NCI-H1417 (cell line): ENCODE data around the gene ZNF431.
"Not testable (repeated sequence)": the region's sequence is repeated elsewhere in the genome, so short reads cannot be mapped to it uniquely, and the experiment has no call there.

Experiments
- DNase-seq, 3 experiments: peaks; one replicate each; lab custom pipeline; 2025; lab: John Stamatoyannopoulos, UW

Gene ZNF431

DNA sequence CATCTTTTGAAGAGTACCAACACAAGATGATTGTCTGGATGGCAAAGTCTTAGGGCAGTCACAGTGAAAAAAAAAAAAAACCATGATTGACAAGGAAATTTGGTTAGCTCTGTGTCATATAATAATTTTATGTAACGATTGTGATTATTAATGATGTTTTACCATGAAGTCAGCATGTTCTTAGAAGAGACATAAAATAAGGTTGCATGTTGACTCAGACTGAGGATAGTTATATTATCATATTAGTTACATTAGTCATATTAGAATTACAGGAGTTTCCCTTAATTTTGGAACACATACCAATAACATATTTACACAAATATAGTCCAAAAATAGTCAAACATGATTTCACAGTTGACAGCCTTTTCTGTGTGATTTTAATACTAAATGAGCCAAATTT, 5.7 kb downstream of the ZNF431 start:
- DNase-seq: no peak

DNA sequence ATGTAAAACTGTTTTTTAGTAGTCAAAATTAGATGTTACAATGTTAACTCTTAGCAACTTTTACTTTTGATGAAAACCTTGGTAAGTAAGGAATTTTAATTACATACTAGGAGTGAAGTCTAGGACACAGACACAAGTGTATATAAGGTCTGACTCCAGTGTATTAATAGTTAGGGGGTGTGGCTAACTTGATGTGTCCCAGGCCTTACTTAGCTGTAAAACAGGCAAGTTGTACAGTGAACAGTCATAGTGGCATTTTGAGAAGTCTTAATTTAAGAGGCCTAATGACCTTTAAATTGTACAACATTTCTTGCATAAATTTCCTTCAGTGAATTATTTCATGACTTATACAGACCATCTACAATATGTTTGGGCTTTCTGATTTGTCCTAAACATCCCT, 6.8 kb downstream of the ZNF431 start:
- no peak for DNase-seq

DNA sequence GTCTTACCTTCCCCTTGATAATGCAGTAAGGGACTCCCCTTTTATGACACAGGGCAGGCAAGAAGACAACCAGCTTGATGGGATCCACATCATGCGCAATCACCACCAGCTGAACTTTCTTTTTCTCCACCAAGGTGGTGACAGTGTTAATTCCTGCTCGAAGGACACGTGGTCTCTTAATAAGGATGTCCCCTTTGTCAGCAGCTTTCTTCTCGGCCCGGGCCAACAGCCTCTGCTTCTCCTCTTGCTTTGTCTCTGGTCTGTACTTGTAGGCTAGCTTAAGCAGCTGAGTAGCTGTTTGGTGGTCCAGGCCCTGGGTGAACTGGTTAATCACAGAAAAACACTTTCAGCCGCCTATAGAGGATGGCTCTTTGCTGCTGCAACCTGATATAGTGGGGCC, 8.0 kb downstream of the ZNF431 start:
- no peak for DNase-seq

DNA sequence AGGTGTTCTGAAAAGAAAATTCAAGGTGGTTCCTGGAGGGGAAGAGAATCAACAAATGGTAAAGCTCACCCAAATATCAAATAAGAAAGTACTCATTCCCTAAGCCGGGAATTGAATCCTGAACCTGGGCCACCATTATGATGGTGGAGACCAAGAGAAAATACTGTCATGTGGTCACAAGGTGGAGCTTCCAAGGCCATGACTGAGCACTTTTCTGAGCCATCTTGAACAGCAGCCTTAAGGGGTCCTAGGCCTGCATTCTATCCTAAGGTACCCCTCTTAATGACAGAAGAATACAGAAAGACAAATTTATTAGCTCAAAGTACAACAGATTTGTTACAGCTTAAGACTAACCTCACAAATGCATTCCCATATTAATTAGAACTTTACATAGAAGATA, 9.6 kb downstream of the ZNF431 start:
- no peak for DNase-seq

DNA sequence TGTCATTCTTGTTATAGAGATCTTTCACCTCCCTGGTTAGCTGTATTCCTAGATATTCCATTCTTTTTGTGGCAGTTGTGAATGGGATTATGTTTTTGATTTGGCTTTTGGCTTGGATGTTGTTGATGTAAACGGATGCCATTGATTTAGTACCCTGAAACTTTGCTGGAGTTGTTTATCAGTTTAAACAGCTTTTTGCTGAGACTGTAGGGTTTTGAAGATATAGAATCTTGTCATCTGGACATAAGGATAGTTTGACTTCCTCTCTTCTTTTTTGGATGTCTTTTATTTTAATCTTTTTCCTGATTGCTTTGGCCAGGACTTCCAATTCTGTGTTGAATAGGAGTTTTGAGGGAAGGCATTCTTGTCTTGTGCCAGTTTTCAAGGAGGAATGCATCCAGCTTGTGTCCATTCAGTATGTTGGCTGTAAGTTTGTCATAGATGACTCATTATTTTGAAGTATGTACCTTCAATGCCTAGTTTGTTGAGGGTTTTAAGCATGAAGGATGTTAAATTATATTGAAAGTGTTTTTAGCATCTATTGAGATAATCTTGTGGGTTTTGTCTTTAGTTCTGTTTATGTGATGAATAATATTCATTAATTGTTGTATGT, 16.8 kb downstream of the ZNF431 start:
- DNase-seq: no peak

DNA sequence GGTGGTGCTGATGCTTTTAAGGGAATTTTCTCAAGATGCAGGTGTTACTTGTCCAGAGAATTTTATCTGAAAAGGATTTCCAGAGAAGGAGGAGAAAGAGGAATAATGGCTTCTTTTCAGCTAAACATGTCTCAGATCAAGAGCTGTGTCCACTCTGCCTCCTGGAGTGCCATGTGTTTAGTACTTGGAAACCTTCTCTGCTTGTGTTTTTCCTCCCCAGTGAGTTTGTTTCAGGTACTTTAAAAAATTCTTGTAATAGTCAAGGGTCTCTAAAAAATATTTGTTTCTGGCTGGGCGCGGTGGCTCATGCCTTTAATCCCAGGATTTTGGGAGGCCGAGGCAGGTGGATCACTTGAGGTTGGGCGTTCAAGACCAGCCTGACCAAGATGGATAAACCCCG, 22.7 kb downstream of the ZNF431 start:
- DNase-seq: no peak

DNA sequence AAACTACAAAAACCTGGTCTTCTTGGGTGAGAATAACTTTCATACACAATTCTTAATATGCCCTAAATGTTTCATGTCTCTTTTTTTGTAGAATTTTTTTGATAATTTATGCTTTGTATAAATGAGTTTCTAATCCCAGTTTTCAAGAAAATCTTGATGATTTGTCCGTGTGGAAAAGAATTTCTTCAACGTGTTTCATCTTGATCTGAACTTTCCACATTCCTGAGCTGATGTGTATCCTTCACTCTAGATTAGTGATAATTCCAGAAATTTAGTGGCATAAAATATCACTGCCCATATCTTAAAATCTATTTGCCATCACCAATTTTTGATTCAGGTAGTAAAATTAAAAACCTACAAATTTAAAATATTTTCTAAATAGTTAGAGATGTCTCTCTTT, 24.6 kb downstream of the ZNF431 start:
- no peak for DNase-seq

DNA sequence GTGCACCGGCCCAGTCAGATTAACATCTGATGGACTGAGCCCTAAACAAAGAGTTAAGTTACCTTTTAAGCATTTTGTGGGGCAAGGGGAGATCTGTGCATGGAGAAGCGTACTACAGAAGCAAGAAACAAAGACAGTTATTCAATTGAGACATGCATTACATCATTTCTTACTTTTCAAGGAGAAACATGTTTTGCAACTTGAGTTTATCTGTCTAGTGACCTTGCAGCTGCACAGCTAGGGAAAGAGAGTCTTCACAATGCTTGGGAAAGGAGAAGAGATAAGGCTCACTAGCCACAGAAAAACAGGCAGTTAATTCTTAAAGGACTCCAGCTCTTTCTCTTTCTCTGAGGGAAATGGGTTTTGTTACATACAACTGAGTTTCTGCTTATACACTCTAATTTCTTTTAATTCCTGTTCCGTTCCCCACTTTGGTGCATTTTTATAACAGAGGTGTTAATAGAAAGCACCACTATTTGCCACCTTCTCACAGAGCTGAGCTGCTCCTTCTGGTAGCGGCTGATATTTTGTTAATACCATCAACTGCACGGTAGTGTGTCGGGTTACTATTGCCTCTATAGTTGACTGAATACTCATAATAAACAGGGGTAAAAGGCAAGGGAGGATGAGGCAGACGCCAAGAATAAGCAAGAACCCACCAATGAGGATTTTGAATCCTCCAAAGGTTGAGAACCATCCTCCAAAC, 55.9 kb downstream of the ZNF431 start:
- DNase-seq: no peak

DNA sequence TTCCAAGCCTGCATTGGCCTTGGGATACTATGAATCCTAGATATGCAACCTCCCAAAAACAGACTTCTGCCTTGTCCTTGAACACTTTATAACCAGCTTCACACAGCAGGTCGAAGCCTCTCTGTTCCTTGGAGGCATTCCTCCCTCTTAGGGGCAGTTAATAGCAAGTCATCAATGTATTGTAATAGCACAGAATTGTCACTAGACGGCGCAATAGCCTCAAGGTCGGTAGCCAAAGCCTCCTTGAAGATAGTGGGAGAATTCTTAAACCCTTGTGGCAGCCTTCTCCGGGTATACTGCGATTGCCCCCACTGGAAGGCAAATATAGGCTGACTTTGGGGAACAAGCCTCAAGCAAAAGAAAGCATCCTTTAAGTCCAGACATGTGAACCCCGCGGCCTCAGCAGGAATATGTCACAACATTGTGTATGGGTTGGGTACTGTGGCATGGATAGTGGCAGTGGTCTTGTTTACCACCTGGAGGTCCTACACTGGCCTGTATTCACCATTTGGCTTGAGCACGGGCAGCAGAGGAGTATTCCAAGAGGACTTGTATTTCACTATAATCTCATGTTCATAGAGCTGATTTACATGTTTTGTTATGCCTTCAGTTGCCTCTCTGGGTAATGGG, 61.1 kb downstream of the ZNF431 start:
- DNase-seq: peak; percentile 12 to 68 (median 31)

DNA sequence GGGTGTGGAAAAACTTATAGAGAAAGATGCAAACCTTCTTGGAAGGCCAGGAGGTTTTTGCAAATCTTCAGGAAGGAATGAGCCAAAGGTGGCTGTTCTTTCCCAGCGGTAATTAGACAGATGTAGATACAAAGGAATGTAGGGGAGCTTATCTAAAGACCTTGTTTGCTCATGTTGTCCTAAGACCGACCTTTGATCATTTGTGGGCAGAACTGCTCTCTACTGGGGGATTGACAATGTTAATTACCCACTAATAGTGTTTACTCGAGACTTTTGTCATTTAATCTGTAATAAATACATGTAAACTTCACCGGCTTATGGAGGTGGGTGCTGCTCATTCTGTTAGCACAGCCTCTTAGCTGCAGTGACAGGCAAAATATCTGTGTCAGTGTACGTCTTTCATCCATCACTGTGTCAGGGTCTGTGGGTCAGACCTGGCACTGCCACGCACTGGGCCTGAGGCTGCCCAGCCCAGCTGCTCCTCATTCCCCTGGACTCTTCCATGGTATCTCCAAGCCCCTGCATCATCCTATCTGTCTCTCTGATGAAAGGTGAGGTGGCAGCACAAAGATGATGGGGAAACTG, 68.3 kb downstream of the ZNF431 start:
- no peak for DNase-seq

DNA sequence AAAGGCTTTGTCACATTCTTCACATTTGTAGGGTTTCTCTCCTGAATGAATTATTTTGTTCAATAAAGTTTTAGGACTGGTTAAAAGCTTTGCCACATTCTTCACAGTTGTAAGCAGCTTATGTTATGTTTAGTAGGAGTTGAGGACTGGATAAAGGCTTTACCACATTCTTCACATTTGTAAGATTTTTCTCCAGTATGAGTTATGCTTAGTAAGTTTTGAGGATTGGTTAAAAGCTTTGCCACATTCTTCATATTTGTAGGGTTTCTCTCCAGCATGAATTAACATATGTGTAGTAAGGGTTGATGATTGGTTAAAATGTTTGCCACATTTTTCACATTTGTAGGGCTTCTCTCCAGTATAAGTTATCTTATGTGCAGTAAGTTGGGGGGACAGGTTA, 79.9 kb downstream of the ZNF431 start:
- no peak for DNase-seq

DNA sequence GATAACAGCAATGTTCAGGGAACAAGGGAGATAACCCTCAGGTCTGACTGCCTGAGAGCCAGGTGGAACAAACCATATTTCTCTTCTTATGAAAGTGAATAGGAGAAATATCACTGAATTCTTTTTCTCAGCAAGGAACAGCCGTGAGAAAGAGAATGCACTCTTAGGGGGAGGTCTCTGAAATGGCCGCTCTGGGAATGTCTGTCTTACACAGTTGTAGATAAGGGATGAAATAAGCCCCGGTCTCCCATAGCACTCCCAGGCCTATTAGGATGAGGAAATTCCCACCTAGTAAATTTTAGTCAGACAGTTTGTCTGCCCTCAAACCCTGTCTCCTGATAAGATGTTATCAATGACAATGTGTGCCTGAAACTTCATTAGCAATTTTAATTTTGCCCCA, 88.1 kb downstream of the ZNF431 start:
- not testable (repeated sequence) for DNase-seq

DNA sequence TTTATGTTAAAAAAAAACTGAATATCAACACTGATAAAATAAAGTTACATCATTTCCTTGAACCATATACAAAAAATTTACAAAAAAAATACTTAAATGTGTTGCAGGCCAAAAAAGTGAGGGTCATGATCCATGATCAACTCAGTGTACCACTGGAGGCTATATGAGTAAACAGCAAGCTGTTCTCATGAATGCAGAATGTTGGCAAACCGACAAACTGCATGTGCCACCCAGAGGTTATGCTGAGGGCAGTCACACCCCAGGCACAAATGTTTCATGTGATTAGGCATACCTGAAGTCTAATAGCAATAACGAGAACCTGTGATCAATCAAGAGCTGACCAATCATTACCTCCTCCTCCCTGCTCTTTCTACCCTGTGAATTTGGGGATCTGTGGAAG, 91.9 kb downstream of the ZNF431 start:
- DNase-seq: no peak

DNA sequence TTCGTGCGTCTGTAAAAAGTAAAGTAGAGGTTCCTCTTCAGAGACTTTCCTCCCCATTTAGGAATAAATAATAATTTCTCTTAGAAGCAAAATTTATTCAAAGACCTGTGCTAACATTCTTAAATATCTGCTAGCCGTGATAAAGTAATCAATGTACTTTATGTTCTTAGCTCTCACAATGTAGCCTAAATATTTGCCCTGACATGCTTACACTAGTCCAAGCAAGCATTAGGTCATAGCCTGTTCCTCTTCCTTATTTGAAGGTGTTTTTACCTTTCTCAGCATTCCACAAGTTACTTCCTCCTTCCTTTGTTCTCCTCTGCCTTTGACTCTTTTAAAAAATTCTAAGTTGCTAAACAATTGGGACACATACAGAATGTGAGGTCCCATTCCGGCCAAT, 94.9 kb downstream of the ZNF431 start:
- not testable (repeated sequence) for DNase-seq

DNA sequence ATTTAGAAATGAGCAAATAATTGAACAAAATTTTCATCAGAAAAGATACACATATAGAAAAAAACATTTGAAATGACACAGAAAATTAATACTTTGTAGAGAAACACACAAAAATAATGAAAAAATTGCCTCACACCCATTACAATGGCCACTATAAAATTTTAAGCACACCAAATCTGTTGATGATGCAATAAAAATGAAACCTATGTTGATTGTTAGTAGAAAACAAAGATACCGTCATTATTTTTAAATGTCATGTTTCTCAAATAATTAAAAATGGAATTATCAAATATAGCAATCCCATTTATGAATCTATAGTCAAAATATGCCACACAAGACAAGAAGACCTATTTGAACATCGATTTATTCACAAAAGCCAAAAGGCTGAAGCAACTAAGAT, 96.8 kb downstream of the ZNF431 start:
- DNase-seq: no peak
